ENCODE measurements around the gene PCDHGB2.
"Not testable (repeated sequence)": the region's sequence is repeated elsewhere in the genome, so short reads cannot be mapped to it uniquely, and the experiment has no call there.

PCDHGB2 gene

GRCh38 chr5:141393267-141393666, 33.5 kb downstream of the PCDHGB2 start:
- H3K36me3 Mint-ChIP-seq (ENCODE audit: low read depth), result peaks cover 61% of the 10 kb centered on the region
- H3K27ac Mint-ChIP-seq, result no peak overlapping the region
- H3K27me3 Mint-ChIP-seq (ENCODE audit: low read depth), result no peaks in the 10 kb centered on the region
- H3K9me3 Mint-ChIP-seq, result peaks cover 67% of the 10 kb centered on the region
- H3K4me1 Mint-ChIP-seq, result no peaks in the 10 kb centered on the region
- no peak for TF ChIP-seq CTCF (IDR thresholded peaks at IDR 0.05; ENCODE audit: unreplicated experiment in 3 of 3)
- no peak overlapping the region for H3K4me3 Mint-ChIP-seq

- H3K27ac Mint-ChIP-seq; H3K27me3 Mint-ChIP-seq (ENCODE audit: low read depth); H3K4me1 Mint-ChIP-seq; H3K4me3 Mint-ChIP-seq: not testable (repeated sequence)
- H3K36me3 Mint-ChIP-seq (ENCODE audit: low read depth), result peaks cover 59% of the 10 kb centered on the region
- peaks cover 65% of the 10 kb centered on the region for H3K9me3 Mint-ChIP-seq
Measured at GRCh38 chr5:141394401-141395187, 34.8 kb downstream of the PCDHGB2 start.

- H3K4me1 Mint-ChIP-seq; H3K27ac Mint-ChIP-seq; H3K4me3 Mint-ChIP-seq; H3K27me3 Mint-ChIP-seq (ENCODE audit: low read depth): not testable (repeated sequence)
- peaks cover 63% of the 10 kb centered on the region for H3K9me3 Mint-ChIP-seq
- H3K36me3 Mint-ChIP-seq (ENCODE audit: low read depth), result peaks cover 49% of the 10 kb centered on the region
Measured at GRCh38 chr5:141397756-141398551, 38.2 kb downstream of the PCDHGB2 start, which contains the start of gene PCDHGB5. PCDHGB5 (plus strand) TSS chr5:141397947; CDS start chr5:141398128, 181 bp downstream.

GRCh38 chr5:141398608-141399007, 38.8 kb downstream of the PCDHGB2 start:
- Mint-ChIP-seq H3K27me3 (ENCODE audit: low read depth) (no peaks in the 10 kb centered on the region), H3K27ac (no peak overlapping the region), H3K9me3 (peaks cover 62% of the 10 kb centered on the region), H3K4me1 (no peaks in the 10 kb centered on the region), H3K36me3 (ENCODE audit: low read depth) (peaks cover 47% of the 10 kb centered on the region), H3K4me3 (no peak overlapping the region)
- TF ChIP-seq CTCF (IDR thresholded peaks at IDR 0.05; ENCODE audit: unreplicated experiment in 3 of 3), result no peak

GRCh38 chr5:141399555-141400258, 39.9 kb downstream of the PCDHGB2 start:
- peaks cover 63% of the 10 kb centered on the region for H3K9me3 Mint-ChIP-seq
- TF ChIP-seq CTCF (IDR thresholded peaks at IDR 0.05; ENCODE audit: unreplicated experiment in 3 of 3), result no peak
- H3K27ac Mint-ChIP-seq, result no peak overlapping the region
- H3K4me3 Mint-ChIP-seq, result no peak overlapping the region
- peaks cover 48% of the 10 kb centered on the region for H3K36me3 Mint-ChIP-seq (ENCODE audit: low read depth)
- H3K4me1 Mint-ChIP-seq, result no peaks in the 10 kb centered on the region
- no peaks in the 10 kb centered on the region for H3K27me3 Mint-ChIP-seq (ENCODE audit: low read depth)

GRCh38 chr5:141402553-141403243, 42.9 kb downstream of the PCDHGB2 start, which contains the start of gene PCDHGA9:
PCDHGA9 (plus strand) TSS chr5:141402778; CDS start chr5:141402953, 175 bp downstream.
- H3K4me3 Mint-ChIP-seq, result no peak within 1 kb of the TSS
- peaks cover 7% of the 10 kb centered on the region for H3K27me3 Mint-ChIP-seq (ENCODE audit: low read depth)
- H3K36me3 Mint-ChIP-seq (ENCODE audit: low read depth), result peaks cover 47% of the 10 kb centered on the region
- TF ChIP-seq CTCF (IDR thresholded peaks at IDR 0.05; ENCODE audit: unreplicated experiment in 3 of 3), result no peak
- H3K4me1 Mint-ChIP-seq, result no peaks in the 10 kb centered on the region
- H3K9me3 Mint-ChIP-seq, result peaks cover 63% of the 10 kb centered on the region
- no peak within 1 kb of the TSS for H3K27ac Mint-ChIP-seq

Data from nephron (organoid).